GM12873 (cell line): ENCODE data around the gene LIMS1.

ENCODE experiments used
- TF ChIP-seq, protein P1 (sequence below): IDR thresholded peaks from 2 replicates; pipeline ENCODE4 v1.5.1; 2012; ENCODE audit warnings: low read depth, mild to moderate bottlenecking, moderate library complexity, low read length, control low read depth; ENCODE audit not compliant: insufficient read depth; ENCODE audit errors: missing control alignments

LIMS1 gene

DNA sequence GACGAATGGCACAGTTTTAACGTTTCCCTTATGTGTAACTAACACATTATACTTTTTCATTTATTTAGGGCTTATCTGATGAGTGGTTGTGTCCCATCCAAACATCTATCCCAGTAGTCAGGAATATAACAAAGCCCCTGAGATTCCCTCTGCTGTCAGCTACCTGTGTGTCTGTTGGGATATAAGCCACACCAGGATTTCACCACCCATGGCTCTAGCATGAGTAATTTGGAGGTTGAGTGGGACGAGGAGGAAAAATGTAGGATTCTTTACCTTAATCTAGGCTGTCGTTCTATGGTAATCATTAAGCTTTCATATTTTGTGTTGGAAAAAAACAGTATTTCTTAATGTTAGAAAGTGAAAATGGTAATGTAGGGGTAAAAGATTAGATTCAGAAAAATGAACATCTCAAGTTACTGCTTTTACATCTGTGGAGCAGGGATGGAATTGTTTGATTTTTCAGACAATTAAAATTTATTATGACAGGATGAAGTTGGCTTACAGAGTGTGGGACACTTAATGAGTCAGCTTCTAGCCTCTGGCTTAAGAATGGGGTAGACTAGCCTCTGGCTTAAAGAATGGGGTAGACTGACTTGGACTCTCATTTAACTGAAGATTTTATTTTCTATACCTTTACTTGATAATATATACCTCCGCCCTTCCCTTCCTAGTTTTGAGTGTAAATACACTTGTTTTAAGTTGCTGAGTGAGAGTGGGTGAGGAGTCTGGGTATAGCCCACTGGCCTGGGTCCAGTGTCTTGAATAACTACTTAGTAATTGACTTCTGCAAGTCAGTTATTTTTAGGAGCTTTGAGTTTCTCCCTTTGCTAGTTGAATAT lies 96.5 kb downstream of the LIMS1 start:
- TF ChIP-seq, protein P1, sequence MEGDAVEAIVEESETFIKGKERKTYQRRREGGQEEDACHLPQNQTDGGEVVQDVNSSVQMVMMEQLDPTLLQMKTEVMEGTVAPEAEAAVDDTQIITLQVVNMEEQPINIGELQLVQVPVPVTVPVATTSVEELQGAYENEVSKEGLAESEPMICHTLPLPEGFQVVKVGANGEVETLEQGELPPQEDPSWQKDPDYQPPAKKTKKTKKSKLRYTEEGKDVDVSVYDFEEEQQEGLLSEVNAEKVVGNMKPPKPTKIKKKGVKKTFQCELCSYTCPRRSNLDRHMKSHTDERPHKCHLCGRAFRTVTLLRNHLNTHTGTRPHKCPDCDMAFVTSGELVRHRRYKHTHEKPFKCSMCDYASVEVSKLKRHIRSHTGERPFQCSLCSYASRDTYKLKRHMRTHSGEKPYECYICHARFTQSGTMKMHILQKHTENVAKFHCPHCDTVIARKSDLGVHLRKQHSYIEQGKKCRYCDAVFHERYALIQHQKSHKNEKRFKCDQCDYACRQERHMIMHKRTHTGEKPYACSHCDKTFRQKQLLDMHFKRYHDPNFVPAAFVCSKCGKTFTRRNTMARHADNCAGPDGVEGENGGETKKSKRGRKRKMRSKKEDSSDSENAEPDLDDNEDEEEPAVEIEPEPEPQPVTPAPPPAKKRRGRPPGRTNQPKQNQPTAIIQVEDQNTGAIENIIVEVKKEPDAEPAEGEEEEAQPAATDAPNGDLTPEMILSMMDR: no peak

DNA sequence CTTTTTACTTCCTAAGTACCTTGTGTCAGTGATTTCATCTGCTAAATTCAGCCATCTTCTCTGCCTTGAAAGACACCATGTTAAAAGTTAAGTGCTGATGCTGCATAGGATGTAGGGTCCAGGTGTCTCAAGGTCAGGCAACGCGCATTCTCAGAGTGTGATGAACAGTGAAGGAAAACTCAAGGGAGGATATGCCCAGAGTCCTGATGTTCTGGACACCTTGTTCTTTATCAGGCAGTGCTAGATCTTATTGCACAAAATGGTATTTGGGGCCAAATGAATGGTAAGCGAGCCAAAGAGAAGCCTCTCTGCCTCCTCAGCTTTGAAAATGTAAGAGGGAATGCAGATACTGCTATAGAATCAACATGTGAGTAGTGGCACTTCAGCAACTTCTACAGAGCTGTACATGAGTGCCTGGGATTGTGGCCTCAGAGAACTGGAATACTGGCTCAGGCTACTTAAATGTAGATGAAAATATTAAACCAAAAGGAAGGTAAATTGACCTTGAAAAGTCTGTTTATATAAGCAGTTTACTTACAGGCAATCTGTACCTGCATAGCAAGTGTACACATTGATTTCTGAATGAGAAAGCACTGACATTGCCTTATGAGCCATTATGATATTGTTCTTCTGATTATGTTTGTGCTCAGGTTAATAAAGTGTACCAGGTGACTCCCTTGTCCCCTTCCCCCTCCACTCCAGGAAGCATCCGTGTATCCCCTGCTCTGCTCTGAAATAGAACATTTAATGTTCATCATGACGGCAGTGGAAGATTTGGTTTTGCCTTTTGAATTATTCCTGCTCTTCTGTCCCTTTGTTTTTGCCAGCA lies 98.3 kb downstream of the LIMS1 start:
- TF ChIP-seq, protein P1: no peak

DNA sequence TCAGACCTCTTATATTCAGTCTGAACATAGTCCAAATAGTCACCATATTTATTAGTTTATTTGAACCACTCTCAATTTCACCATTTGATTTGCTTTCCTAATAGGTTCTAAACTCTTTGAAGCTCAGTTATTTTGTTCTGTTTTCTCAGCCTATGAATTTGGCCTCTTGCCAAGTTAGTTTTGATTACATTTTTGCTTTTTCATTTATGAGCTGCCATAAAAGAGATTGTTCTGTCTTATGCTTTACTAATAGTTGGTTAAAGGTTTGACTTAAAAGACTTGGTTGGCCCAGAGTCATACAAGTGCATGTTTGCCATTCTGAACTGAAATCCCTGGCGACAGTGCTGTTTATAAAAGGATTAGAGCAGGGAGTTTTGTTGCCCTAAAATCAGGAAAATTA lies 99.1 kb downstream of the LIMS1 start:
- TF ChIP-seq, protein P1: no peak

DNA sequence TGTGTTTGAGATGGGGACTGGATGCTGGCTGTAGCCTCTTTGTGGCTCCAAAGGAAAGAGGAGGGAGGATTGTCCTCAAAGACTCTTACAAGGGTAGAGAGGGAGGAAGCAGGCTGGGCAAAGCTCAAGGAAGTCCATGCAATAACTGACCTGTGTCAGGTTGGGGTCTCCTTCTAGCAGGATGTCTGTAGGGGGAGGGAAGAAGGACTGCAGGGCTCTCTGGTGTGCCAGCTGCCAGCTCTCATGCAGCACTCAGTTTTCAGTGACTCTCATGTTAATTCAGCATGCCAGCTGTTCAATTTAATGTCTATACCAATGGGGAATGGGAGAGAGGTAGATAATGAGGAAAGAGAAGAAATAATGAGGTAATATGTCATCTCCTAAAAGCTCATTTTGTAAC lies 99.7 kb downstream of the LIMS1 start:
- TF ChIP-seq, protein P1: no peak

DNA sequence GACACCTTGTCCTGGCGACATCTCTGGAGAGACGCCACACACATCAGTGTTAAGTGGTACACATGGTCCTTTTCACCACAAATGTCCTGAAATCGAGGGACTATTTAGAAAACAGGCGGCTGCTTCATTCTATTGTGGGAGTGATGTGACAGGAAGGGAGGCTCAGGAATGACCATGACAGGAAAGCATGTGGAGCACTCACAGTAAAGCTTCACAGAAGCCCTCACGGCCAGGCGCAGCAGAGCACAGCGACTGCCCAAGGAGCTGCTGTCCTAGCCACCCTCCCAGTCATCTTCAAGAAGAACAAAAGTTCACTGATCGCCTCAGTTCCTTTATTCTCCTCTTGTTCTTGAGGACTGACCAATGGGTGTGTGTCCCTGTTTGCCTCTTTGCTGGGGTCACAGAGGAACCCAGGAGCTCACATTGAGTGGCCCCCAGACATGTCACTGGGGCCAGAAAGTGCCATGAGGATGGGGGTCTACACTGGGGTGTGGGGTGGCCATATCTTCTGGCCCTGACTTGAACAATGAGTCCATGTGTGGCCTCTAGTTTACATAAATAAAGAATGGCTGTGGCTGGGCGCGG lies 100.4 kb downstream of the LIMS1 start:
- TF ChIP-seq, protein P1: no peak

DNA sequence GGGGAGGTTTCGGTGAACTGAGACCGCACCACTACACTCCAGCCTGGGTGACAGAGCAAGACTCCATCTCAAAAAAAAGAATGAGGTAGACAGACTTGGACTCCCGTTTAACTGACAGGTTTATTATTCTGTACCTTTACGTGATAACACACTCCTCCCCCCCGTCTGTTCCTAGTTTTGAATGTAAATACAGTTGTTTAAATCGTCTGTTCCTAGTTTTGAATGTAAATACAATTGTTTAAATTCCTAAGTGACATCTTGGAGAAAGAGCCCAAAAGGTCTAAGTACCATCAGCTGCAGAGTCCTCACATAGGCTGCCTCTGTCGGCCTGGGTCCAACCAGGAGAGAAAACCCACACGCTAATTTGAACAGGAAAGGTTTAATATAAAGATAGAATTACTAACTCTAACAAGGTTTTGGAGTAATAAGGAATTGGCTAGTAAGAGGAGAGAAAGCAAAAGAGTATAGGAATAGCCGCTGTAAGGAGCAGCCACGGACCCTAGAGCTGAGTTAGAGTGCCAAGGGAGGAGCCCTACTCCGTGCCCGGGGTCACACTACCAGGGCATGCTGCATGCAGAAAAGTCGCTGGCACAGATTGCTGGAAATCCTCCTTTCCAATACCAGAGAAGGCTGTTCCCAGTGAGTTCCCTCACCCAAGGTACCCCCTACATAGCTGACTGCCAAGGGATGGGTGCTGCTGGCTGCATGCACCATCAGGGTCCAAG lies 101.5 kb downstream of the LIMS1 start:
- TF ChIP-seq, protein P1: no peak
